AG04450 (cell line): ENCODE results near the gene MACF1. TPM values are rescaled to one million over a fixed set of nuclear protein-coding genes. Genes with fewer than 3 reads are reported as not detected.

Experiments used
- CTCF ChIA-PET: fragments of 300-600, 350-600 bp; formaldehyde crosslinking; extraction: SDS; loops from one replicate; lab custom pipeline; 2022; ENCODE audit warnings: antibody characterized with exemption, inconsistent platforms; lab: Charles Lee
- POLR2A ChIA-PET: fragments of 350-600 bp; formaldehyde crosslinking; extraction: SDS; loops from one replicate; lab custom pipeline; 2021; ENCODE audit warnings: antibody characterized with exemption, inconsistent platforms; lab: Yijun Ruan, JAX
- DNase-seq: peaks from one replicate; pipeline ENCODE4 v3.0.0-alpha.2; 2011; ENCODE audit warnings: low read depth, low spot score
- H3K27ac ChIP-seq: one replicate; pipeline ENCODE4 v1.5.1; 2012; ENCODE audit warnings: low read depth, low read length, control low read depth
- H3K27me3 ChIP-seq: one replicate; pipeline ENCODE4 v1.6.0; 2012; ENCODE audit warnings: low read length; ENCODE audit not compliant: control insufficient read depth, insufficient read depth
- H3K4me3 ChIP-seq: 2 replicates; pipeline ENCODE4 v1.5.1; 2011; ENCODE audit warnings: mild to moderate bottlenecking, low read depth, low read length, control low read depth
- H3K9me3 ChIP-seq: 2 replicates; pipeline ENCODE4 v1.5.1; 2012; ENCODE audit warnings: low read length; ENCODE audit not compliant: control insufficient read depth, insufficient read depth
- CTCF ChIP-seq: IDR thresholded peaks from 2 replicates; pipeline ENCODE4 v1.5.1; 2011; ENCODE audit warnings: low read depth, low read length, control low read depth, inconsistent platforms
- polyA plus RNA-seq: library from polyadenylated mRNA; depleted of rRNA; stranded (reverse); fragments of >200 nt; gene quantifications from 2 replicates; pipeline ENCODE4 v1.2.3, GENCODE V29; 2011

Gene MACF1
- polyA plus RNA-seq, 1 experiment: 118 TPM

GRCh38 chr1:39216771-39217170 is 12.3 kb downstream of the MACF1 start:
- Histone ChIP-seq H3K27ac (no peak overlapping the region), H3K9me3 (no peaks in the 10 kb centered on the region), H3K27me3 (no peaks in the 10 kb centered on the region), H3K4me3 (no peak overlapping the region)
- CTCF ChIA-PET: interaction anchor here (1.1 to 4.0 kb wide), 2 partner anchors 24 to 118 kb away, joined by 5 to 18 read pairs; no protein-coding TSS in a partner anchor
- TF ChIP-seq CTCF: no peak
- POLR2A ChIA-PET: no interaction called here
- no peak for DNase-seq

GRCh38 chr1:39220891-39221870 is 16.7 kb downstream of the MACF1 start:
- CTCF ChIA-PET: interaction anchor here (0.8 kb wide), 1 partner anchor 123 kb away, joined by 3 read pairs; no protein-coding TSS in a partner anchor
- Histone ChIP-seq H3K27me3 (no peaks in the 10 kb centered on the region), H3K9me3 (no peaks in the 10 kb centered on the region), H3K27ac (no peak overlapping the region), H3K4me3 (no peak overlapping the region)
- DNase-seq: no peak
- POLR2A ChIA-PET: interaction anchor here (0.6 kb wide), 1 partner anchor 16 kb away, joined by 3 read pairs; the partner anchor contains the start of gene MACF1
- no peak for TF ChIP-seq CTCF

- POLR2A ChIA-PET: no interaction called here
- DNase-seq: no peak
These were observed 19.9 kb downstream of the MACF1 start for GRCh38 chr1:39224295-39224829.

GRCh38 chr1:39226836-39227235 is 22.3 kb downstream of the MACF1 start:
- H3K4me3 ChIP-seq: no peak overlapping the region
- ChIA-PET POLR2A (interaction anchor here (0.8 kb wide), 1 partner anchor 11 kb away, joined by 3 read pairs; no protein-coding TSS in a partner anchor), CTCF (interaction anchor here (2.1 kb wide), 1 partner anchor 34 kb away, joined by 13 read pairs; no protein-coding TSS in a partner anchor)
- DNase-seq: no peak
- H3K9me3 ChIP-seq: no peaks in the 10 kb centered on the region
- H3K27ac ChIP-seq: no peak overlapping the region
- TF ChIP-seq CTCF: no peak
- H3K27me3 ChIP-seq: no peaks in the 10 kb centered on the region

More at GRCh38 chr1:39224295-39224829, 19.9 kb downstream of the MACF1 start:
- CTCF ChIA-PET: no interaction called here
- H3K27me3 ChIP-seq: no peaks in the 10 kb centered on the region
- H3K9me3 ChIP-seq: no peaks in the 10 kb centered on the region
- H3K4me3 ChIP-seq: no peak overlapping the region
- TF ChIP-seq CTCF: no peak
- H3K27ac ChIP-seq: no peak overlapping the region

GRCh38 chr1:39228252-39228651 is 23.8 kb downstream of the MACF1 start:
- TF ChIP-seq CTCF: no peak

More at GRCh38 chr1:39228252-39228651, 23.8 kb downstream of the MACF1 start:
- Histone ChIP-seq H3K27ac (no peak overlapping the region), H3K4me3 (no peak overlapping the region), H3K27me3 (no peaks in the 10 kb centered on the region), H3K9me3 (no peaks in the 10 kb centered on the region)
- POLR2A ChIA-PET: no interaction called here
- CTCF ChIA-PET: no interaction called here
- DNase-seq: no peak
